CD1c-positive myeloid dendritic cell (primary cell): Measurements from ENCODE around the gene LBP.
"Not testable (repeated sequence)": the region's sequence is repeated elsewhere in the genome, so short reads cannot be mapped to it uniquely, and the experiment has no call there.

Experiments
- DNase-seq: peaks from one replicate; pipeline ENCODE4 v3.0.0-alpha.2; 2016; ENCODE audit errors: extremely low spot score

LBP gene, protein sequence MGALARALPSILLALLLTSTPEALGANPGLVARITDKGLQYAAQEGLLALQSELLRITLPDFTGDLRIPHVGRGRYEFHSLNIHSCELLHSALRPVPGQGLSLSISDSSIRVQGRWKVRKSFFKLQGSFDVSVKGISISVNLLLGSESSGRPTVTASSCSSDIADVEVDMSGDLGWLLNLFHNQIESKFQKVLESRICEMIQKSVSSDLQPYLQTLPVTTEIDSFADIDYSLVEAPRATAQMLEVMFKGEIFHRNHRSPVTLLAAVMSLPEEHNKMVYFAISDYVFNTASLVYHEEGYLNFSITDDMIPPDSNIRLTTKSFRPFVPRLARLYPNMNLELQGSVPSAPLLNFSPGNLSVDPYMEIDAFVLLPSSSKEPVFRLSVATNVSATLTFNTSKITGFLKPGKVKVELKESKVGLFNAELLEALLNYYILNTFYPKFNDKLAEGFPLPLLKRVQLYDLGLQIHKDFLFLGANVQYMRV

DNA sequence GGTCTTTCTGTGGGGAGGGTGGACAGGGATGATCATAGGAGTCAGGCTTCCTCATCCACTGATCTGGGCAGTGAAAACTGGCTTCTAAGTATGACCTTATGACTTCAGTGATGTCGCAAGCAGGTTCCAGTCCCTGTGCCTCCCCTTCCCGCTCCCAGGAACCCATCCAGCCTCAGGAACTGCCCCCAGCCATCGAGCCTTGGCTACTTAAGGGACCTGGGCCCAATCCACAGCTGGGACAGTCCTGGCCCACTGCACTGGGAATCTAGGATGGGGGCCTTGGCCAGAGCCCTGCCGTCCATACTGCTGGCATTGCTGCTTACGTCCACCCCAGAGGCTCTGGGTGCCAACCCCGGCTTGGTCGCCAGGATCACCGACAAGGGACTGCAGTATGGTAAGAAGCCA is at the start of gene LBP:
TSS of gene LBP (plus strand) at position 236 of the 405 bp plus-strand sequence. CDS start at position 271, 35 bp downstream.
- DNase-seq: no peak

DNA sequence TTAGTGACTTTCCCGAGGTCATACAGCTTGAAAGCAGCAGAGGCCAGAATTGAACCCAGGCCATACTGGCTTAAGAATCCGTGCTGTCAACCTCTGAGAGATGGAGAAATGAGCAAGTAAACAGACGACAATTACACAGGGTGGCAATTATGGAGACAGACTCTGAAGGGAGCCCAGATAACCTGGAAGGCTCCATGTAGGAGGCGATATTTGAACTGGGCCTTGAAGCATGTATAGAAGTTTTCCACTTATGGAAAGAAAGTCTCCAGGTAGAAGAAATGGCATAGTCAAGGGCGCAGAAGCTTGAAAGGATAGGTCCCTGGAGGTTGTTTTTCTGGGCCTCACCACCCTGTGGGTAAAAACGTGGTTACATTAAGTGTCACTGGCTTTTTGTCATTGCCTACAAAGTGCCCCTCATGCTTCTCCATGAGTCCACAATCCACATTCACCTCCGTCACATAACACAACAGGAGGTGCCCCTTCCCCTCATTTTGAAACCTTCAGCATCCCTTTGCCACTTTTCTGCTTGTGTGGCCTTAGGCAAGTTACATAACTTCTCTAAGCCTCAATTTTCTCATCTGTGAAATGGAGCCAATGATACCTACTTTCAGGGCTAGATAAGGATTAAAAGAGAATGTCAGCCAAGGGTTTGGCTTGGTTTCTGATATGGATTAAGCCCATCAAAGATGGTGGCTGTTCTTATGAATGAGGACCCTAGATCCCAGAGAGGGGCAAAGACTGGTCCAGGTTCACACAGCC is 48.2 kb upstream of the LBP start:
- no peak for DNase-seq

DNA sequence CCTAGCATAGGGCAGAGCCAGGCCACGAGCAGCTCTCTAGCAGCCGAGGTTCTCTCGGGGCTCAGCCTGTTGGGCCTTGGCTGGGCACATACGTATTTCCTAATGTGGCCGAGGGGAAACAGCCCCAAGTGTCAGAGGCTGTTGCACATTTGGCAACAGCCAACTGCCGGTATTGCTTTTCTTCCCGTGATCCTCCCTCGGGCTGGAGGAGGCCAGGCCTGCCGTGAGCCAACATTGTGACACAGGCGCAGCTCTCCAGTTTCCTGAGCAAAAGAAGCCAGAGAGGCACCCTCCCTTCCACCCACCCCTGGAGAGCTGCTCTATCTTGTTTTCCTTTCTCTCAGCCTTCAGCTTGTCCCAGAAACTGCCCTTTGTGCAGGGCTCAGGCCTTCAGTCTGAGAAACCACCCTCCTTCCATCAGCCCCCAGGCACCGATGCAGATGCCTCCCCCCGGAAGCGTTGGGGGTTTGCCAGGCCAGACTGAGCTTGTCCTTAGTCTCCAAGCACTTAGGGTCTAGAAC is 47.5 kb upstream of the LBP start:
- DNase-seq: peak; percentile 67

DNA sequence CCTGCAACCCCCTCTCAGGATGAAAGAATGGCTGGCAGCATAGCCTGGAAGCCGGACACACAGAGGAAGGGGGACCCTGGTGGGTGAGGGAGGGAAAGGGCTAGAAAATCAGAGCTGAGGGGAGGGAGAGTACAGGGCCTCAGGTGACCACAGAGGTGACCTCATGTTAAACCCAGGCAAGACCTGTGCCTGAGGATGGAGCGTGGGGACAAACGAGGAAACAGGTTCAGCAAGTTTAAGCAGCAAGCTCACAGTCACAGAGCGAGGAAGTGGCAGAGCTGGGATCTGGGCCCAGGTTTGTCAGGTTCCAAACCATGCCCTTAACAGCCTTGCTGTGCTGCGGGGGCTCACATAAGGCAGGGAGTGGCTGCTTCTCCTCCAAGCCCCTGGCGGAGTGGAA is 46.3 kb upstream of the LBP start:
- no peak for DNase-seq

DNA sequence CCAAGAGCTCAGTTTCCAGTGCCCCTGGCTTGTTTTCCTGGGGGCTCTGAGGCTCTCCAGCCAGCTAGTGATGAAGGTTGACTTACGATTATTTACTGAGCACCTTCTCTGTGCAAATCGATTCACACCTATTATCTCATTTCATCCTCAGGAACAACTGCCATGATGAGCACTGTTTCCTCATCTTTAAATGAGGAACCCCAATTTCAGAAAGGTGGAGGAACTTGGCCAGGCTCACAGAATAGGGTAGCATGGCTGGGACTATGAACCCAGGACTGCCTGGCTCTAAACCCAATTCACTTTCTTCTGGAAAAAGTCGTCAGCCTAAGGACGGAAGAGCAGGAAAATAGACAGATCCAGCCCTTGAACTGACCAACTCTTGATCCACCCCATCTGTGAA is 45.8 kb upstream of the LBP start:
- DNase-seq: peak; percentile 47

DNA sequence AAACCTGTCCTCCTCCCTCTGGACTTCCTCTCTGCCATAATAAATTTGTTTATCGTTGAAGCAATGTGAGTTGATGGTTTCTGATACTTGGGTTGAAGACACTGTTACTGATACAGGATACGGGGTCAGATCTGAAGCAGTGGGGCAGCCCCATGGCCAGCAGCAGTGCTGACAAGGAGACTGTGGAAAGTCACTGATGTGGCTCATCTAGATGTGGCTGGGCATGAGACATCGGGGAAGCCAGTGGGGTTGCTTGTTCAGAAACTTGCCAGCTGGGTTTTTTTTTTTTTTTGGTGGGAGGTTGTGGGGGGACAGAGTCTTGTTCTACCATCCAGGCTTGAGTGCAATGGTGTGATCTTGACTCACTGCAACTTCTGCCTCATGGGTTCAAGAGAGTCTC is 45.0 kb upstream of the LBP start:
- DNase-seq: no peak

DNA sequence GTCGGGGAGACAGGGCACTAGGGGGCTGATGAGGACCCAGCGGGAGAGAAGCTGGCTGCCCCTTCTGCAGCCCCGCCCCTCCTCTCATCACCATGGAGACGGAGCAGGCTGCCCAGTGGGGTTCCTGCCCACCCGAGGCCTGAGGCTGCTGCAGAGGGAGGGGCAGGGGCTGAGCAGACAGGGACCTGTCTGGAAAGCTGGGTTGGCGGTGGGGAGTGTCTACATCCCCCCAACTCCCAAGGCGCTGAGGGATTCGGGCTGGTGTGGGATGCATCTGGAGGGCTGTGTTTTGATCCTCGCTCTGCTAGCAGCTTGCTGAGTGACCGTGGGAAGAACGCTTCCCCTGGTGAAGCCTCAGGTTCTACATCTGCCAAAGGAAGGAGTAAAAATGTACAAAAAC is 43.5 kb upstream of the LBP start:
- no peak for DNase-seq

DNA sequence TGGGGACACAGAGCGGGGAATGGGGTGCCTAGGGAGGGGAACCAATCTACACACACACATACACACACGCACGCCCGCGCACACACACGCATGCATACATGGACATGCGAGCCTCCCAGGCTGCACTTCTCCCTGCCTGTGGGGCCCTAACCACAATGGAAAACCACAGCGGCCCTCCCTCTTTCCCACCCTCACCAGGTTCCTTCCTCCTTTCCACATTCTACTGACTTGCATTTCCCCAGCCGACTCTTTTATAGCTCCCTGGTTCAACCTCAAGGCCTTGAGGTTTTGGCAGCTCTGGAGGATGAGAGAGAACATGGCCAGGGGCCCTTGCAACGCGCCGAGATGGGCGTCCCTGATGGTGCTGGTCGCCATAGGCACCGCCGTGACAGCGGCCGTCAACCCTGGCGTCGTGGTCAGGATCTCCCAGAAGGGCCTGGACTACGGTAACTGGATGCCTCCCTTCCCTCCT is 42.3 kb upstream of the LBP start, which contains the start of gene BPI:
TSS of gene BPI (plus strand) at position 249 of the 472 bp plus-strand sequence. CDS start at position 317, 68 bp downstream.
- DNase-seq: peak; percentile 86

DNA sequence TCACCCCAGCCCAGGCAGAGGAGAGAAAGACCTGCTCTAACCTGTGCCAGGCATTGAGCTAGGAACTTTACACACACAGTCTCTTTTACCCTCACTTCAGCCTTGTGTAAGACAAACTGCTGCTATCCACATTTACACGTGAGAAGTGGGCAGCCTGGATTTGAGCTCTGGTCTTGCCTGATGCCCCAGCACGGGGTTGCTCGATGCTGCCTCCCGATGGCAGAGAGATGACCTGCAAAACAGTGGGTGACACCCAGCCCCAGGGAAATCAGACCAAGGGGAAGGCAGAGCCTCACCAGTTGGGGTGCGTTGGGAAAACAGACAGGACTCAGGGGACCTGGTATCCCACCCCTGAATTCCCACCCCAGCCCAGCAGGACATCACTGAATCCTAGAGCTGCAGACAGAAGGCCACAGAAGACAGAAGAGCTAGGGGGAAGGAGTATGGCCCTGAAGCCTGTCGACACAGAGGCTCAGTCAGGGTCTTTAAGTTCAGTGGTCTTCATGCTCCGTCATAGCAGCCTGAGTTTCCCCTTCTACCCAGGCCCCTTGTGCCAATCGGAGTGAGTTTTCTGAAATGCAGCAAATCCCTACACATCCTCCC is 41.3 kb upstream of the LBP start:
- peak; percentile 71 for DNase-seq

DNA sequence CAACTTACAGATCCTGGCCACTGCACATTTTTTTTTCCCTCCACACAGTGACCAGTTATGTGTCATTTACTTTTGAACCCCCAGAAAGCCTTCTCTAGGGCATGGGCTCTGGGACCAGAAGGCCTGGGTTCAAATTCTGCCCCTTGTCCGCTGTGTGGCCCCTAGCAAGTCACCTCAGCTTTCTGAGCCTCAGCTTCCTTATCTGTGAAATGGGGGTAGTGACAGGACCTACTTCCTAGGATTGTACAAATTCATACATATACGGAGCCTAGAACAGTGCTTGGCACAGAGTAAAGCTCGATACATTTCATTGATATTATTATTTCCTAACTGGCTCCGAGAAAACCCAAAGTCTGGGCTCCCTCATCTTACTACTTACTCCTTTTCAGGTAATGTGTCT is 40.7 kb upstream of the LBP start:
- DNase-seq: no peak

DNA sequence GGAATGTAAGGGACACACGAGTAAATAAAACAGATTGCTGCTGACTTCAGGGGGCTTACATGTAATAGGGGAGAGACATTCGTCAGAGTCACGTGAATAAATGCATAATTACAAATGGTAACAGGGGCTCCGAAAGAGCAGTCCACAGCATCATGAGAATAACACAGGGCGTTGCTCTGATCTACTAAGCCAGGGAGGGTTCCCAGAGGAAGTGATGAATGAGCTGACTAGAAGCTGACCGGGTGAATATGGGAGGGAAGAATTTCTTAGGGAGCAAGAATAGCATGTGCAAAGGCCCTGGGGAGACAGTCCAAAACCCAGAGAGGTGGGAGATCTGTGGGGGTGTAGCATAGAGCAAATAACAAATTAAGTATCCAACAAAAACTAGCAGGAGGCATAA is 39.9 kb upstream of the LBP start:
- no peak for DNase-seq

DNA sequence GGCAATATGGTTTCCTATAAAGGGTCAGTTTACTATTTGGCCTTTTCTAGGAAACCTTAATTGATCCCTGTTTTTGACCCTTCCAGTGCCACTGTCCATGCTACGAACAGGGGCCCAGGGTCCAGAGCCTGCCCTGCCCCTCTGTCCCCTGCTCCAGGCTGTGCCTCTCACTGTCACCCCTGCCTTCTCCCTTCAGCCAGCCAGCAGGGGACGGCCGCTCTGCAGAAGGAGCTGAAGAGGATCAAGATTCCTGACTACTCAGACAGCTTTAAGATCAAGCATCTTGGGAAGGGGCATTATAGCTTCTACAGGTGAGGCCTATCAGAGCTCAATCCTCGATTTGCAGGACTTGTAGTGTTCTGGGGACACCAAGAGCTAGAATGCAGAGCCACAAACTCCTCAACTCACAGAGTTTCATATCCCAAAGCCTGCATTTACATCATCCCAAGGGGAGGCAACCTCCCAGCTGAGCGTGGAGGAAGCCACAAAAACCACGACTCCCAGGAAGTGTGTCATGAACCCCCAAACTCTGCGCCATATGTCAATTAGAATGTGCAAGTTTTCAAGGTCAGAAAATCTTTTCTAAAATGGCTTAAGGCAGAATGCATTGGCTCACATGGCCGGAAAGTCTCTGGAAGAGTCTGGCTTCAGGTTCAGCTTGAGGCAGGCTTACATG is 38.8 kb upstream of the LBP start:
- DNase-seq: peak; percentile 63

DNA sequence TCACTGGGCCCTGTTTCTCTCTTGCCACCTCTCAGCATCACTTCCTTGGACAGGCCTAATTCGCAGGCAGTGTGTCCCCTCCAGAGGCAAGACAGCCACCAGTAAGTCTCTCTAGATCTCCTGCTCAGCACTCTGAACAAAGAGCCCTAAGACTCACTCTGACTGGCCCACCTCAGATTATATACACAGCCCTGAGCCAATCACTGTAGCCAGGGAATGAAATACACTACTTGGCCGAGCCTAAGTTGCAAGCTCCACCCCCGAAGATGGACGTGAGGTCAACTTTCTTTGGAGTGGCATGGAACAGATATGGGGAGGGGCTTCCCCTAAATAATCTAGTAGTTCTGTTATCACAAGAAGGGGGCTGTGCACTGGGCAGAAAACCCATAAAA is 38.2 kb upstream of the LBP start:
- no peak for DNase-seq

DNA sequence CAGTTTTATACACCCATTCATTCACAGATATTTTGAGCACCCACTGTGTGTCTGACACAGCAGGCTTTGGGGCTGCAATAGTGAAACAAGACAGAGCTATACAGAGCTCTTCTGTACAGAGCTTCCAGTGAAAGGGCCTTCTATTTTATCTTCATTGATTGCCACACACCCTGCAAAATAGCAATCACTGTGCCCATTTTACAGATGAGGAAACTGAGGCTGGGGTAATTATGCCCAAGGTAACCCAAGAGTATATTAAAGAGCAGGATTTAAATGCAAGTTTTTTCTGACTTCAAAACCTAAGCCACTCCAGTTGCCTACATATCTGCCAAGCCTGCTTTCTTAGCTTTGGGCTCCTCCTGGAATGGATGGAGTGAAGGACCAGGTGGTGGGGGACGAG is 37.8 kb upstream of the LBP start:
- no peak for DNase-seq

DNA sequence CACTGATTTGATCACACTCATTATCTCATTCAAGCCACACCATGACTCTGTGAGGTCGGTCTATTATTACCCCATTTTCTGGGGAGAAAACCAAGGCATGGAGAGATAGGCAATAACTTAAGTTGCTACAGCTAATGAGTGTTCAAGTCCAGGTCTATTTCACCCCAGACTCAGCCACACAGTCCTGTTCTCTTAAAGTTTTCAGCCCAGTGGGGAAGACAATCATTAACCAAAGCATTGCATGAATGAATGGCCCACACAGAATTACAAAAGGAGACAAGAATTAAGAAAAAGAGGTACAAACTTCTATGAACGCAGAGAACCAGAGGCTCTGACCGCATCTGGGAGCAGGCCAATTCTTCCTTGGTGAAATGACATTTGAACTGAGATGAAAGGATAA is 35.2 kb upstream of the LBP start:
- no peak for DNase-seq

DNA sequence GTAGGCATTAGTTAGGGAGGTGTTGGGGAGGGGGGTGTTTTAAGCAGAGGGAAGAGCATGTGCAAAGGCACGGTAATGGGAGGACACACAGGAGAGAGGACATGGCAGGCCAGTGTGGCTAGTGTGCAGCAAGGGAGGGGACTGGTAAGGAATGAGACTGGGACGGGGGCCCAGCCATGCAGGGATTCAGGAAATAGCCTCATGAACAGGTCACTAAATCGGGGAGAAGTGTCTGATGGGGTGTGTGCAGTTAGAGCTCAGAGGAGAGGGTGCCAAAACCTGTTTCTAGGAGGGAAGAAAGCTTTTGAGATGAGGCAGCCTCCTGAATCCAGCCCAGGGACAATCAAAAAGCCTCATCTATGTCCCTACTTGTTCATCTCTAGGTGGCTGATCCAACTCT is 34.8 kb upstream of the LBP start:
- no peak for DNase-seq

DNA sequence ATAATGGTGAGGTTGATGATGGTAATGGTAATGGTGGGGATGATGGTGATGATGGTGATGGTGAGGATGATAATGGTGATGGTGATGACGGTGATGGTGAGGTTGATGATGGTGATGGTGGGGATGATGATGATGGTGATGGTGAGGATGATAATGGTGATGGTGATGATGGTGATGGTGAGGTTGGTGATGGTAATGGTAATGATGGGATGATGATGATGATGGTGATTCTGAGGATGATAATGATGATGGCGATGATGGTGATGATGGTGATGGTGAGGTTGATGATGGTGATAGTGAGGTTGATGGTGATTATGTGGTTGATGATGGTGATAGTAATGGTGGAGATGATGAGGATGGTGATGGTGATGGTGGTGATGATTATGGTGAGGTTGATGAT is 32.6 kb upstream of the LBP start:
- DNase-seq: no peak

DNA sequence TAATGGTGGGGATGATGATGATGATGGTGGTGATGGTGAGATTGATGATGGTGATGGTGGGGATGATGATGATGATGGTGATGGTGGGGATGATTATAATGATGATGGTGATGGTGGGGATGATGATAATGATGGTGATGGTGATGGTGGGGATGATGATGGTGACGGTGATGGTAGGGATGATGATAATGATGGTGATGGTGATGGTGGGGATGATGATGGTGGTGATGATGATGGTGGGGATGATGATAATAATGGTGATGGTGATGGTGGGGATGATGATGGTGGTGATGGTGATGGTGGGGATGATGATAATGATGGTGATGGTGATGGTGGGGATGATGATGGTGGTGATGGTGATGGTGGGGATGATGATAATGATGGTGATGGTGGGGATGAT is 31.9 kb upstream of the LBP start:
- not testable (repeated sequence) for DNase-seq

DNA sequence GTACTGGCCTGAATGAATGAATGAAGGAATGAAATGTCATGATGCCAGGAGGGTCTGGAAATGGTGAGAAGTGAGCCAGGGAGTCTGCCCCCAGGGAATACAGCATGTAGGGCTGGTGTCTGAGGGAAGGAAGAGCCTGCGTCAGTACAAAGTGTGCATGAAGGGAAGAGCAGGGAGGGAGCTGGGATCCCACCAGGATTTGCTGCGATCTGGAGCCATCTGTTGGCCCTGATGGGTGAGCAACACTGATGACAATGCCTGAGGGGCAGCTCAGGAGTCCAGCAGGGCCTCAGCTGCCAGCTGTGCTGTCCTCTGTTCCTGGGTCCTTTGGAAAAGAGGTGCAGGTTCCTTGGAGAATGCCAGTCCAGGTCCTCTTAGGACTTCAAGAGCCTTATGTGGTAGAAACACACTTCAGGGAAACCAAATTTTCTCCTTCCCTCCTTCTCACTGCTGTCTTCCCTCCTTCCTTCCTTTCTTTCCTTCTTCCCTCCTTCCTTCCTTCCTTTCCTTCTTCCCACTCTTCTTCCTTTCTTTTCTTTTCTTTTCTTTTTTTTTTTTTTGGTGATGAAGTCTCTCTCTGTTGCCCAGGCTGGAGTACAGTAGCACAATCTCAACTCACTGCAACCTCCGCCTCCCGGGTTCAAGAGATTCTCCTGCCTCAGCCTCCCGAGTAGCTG is 30.9 kb upstream of the LBP start:
- DNase-seq: no peak

DNA sequence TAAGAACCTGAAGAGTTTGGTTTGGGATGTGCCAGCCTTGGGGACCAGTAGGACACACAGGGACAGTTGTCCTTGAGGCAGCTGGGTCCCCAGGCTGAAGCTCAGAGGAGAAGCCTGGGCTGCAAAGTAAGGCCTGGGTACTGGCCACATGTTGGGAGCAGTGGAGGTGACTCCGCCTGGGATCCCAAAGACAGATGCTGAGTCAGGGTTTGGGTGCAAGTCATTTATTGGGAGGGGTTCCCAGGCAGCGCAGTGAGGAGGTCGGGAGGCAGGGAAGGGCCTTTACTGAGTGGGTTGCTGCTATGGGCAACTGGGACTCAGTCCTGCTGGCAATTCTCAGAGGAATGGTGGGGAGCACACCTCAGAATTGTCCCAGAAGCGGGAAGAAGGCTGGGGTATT is 29.9 kb upstream of the LBP start:
- no peak for DNase-seq

DNA sequence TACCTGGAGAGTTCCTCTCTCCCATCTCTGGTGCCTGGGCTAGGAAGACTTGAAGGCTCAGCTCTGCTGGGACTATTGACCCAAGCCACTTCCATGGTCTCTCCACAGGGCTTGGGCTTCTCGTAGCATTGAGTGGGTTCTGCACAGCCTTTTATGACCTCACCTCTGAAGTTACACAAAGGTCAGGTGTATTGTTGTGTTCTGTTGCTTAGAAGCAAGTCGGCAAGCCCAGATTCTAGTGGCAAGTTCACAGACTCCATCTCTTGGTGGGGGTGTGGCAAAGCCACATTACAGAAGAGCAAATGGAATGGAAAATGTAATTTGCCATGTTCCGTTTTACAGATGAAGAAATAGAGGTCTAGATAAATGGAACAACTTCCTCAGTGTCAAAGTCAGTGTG is 28.9 kb upstream of the LBP start:
- DNase-seq: no peak
